ENCODE measurements around the gene MAP6. TPM values are rescaled to one million over a fixed set of nuclear protein-coding genes. Genes with fewer than 3 reads are reported as not detected.

The MAP6 gene
- total and polyA plus RNA-seq, 2 of the 13 experiments (the other 11 are each of a cell fraction or from before 2014, with no cell fraction given): 0.04 TPM; not detected in 1

DNA sequence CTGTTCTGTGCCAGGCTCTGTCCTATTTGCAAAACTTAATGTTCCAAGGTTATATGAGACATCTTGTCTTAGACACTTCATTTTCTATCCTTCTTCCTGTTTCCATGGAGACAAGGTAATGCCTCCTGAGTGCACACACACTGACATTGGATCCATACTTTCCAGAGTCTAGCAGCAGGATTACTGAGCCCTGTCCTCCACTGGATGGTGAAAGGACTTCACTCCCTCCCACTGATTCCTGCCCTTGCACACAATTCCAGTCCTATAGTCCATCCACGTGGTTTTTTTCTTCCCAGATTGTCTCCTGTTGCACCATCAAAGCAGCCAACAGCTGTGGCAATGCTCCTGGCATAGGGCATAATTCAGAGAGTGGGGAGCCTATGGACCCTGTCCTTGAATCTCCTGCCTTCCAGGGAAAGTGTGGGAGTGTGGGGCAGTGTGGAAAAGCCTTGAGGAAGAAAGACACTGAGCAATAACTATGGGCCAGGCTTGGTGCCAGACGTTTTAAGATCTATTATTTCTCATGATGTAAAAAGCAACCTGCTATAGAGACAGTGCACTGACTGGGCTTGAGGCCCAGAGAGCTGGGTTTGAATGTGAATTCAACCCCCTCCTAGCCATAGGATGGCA lies 75.4 kb downstream of the MAP6 start:
- Histone ChIP-seq H3K27ac (ENCODE audit: extremely low read length, insufficient read depth, low read length) (no peak overlapping the region), H3K27me3 (ENCODE audit: control insufficient read depth in 1 of 2, insufficient read depth in 2 of 2, low read length in 2 of 2) (peaks cover 2 to 6% of the 10 kb centered on the region in 2 experiments; a peak in 3 of 5 replicates), H2AFZ (ENCODE audit: low read length) (no peak overlapping the region), H3K4me3 (replicated peaks in 1 of 3; ENCODE audit: insufficient read depth in 1 of 3, low read depth in 2 of 3, low read length in 3 of 3) (no peak overlapping the region), H3K9ac (ENCODE audit: insufficient read depth, low read depth, low read length) (no peak overlapping the region), H3K4me1 (ENCODE audit: insufficient read depth, low read length) (peaks cover 20% of the 10 kb centered on the region), H3K4me2 (ENCODE audit: low read depth, low read length) (no peak overlapping the region), H3K79me2 (ENCODE audit: insufficient read depth, low read length) (no peaks in the 10 kb centered on the region), H3K9me3 (ENCODE audit: low read length) (no peaks in the 10 kb centered on the region), H4K20me1 (ENCODE audit: insufficient read depth, low read length) (no peaks in the 10 kb centered on the region), H3K36me3 (replicated peaks in 1 of 2; ENCODE audit: control insufficient read depth in 1 of 2, insufficient read depth in 2 of 2, low read length in 2 of 2) (no peaks in the 10 kb centered on the region)
- TF ChIP-seq, protein P1, sequence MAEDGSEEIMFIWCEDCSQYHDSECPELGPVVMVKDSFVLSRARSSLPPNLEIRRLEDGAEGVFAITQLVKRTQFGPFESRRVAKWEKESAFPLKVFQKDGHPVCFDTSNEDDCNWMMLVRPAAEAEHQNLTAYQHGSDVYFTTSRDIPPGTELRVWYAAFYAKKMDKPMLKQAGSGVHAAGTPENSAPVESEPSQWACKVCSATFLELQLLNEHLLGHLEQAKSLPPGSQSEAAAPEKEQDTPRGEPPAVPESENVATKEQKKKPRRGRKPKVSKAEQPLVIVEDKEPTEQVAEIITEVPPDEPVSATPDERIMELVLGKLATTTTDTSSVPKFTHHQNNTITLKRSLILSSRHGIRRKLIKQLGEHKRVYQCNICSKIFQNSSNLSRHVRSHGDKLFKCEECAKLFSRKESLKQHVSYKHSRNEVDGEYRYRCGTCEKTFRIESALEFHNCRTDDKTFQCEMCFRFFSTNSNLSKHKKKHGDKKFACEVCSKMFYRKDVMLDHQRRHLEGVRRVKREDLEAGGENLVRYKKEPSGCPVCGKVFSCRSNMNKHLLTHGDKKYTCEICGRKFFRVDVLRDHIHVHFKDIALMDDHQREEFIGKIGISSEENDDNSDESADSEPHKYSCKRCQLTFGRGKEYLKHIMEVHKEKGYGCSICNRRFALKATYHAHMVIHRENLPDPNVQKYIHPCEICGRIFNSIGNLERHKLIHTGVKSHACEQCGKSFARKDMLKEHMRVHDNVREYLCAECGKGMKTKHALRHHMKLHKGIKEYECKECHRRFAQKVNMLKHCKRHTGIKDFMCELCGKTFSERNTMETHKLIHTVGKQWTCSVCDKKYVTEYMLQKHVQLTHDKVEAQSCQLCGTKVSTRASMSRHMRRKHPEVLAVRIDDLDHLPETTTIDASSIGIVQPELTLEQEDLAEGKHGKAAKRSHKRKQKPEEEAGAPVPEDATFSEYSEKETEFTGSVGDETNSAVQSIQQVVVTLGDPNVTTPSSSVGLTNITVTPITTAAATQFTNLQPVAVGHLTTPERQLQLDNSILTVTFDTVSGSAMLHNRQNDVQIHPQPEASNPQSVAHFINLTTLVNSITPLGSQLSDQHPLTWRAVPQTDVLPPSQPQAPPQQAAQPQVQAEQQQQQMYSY (CRISPR knock-in tag; IDR thresholded peaks at IDR 0.05): peak; percentile 63; the same call in 1 of the 2 replicates
- TF ChIP-seq SAP130 (CRISPR knock-in tag; IDR thresholded peaks at IDR 0.05; ENCODE audit: low read depth) (0 out of 2 replicates have a peak, but pooled peaks have one; percentile 9), ATAD3A (CRISPR knock-in tag; IDR thresholded peaks at IDR 0.05) (no peak), CEBPB (IDR thresholded peaks at IDR 0.05; ENCODE audit: borderline replicate concordance, low read depth, low read length) (peak; percentile 74), SRSF4 (IDR thresholded peaks at IDR 0.05; ENCODE audit: low read depth, low read length, poor library complexity, severe bottlenecking) (no peak), HNF4A (CRISPR knock-in tag; IDR thresholded peaks at IDR 0.05) (peak; percentile 56)
- TF ChIP-seq, protein P2, sequence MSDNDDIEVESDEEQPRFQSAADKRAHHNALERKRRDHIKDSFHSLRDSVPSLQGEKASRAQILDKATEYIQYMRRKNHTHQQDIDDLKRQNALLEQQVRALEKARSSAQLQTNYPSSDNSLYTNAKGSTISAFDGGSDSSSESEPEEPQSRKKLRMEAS (IDR thresholded peaks at IDR 0.05): 0 out of 2 replicates have a peak, but pooled peaks have one; percentile 25
- peak; percentile 8 for DNase-seq (ENCODE audit: low spot score)
- no TSS peak for BruUV-seq (replicated peaks)
- ChIA-PET CTCF (ENCODE audit: low intra/inter-chr PET ratio, low total read pairs) (no interaction called here), POLR2A (no interaction called here)
- ATAC-seq: peak; percentile 68
- FAIRE-seq: no peak
- in situ Hi-C loops (cut with HindIII; ENCODE audit: extremely low pct_ligation_motif_present, low pct_unique_long_range_greater_than_20kb): no loop called here
- WGBS (ENCODE audit: low lambda C conversion rate): 0% methylated on average over 2 of the region's 2 CpGs
- intact Hi-C loops (cut with micrococcal nuclease; ENCODE audit: unreplicated experiment): no loop called here
